ENCODE measurements around the gene CCL20. TPM values are rescaled to one million over a fixed set of nuclear protein-coding genes. Genes with fewer than 3 reads are reported as not detected.

CCL20 gene
- polyA plus RNA-seq, 1 donor from 2014 or later = not detected

GRCh38 chr2:227817336-227817735 lies 3.7 kb downstream of the CCL20 start:
- Histone ChIP-seq H3F3A (ENCODE audit: insufficient read depth, low read length, poor library complexity, severe bottlenecking) (no peaks in the 10 kb centered on the region), H3K4me3 (ENCODE audit: low read length) (no peak overlapping the region), H3K9me3 (ENCODE audit: low read length) (no peaks in the 10 kb centered on the region), H2AFZ (ENCODE audit: low read depth, low read length) (no peak overlapping the region), H3K27ac (ENCODE audit: low read length) (no peak overlapping the region), H3K36me3 (ENCODE audit: insufficient read depth, low read length) (no peaks in the 10 kb centered on the region), H3K9ac (ENCODE audit: low read length) (no peak overlapping the region), H3K79me2 (replicated peaks; ENCODE audit: insufficient read depth, low read length) (no peaks in the 10 kb centered on the region), H4K20me1 (ENCODE audit: insufficient read depth) (no peaks in the 10 kb centered on the region), H3K27me3 (ENCODE audit: insufficient read depth, low read depth, low read length) (no peaks in the 10 kb centered on the region), H3K9me2 (ENCODE audit: insufficient read depth, low read length) (no peaks in the 10 kb centered on the region), H3K4me2 (ENCODE audit: low read length) (no peak overlapping the region)
- TF ChIP-seq EZH2 (IDR thresholded peaks at IDR 0.05; ENCODE audit: borderline replicate concordance, insufficient read depth, low read length, poor library complexity, severe bottlenecking) (no peak), SMC3 (conservative IDR thresholded peaks at IDR 0.05; ENCODE audit: poor library complexity) (no peak), RAD21 (conservative IDR thresholded peaks at IDR 0.05) (no peak), EP300 (conservative IDR thresholded peaks at IDR 0.05; ENCODE audit: poor library complexity, severe bottlenecking) (no peak), REST (IDR thresholded peaks at IDR 0.05; ENCODE audit: borderline replicate concordance) (no peak), MXI1 (conservative IDR thresholded peaks at IDR 0.05; ENCODE audit: poor library complexity, severe bottlenecking) (no peak), POLR2AphosphoS5 (IDR thresholded peaks at IDR 0.05) (no peak), CTCF (IDR thresholded peaks at IDR 0.05; ENCODE audit: poor library complexity, severe bottlenecking) (no peak), TAF1 (IDR thresholded peaks at IDR 0.05; ENCODE audit: low read depth) (no peak)

GRCh38 chr2:227817850-227818674 lies 4.4 kb downstream of the CCL20 start:
- Histone ChIP-seq H3K9ac (ENCODE audit: low read length) (no peak overlapping the region), H3K9me3 (ENCODE audit: low read length) (no peaks in the 10 kb centered on the region), H3K79me2 (replicated peaks; ENCODE audit: insufficient read depth, low read length) (no peaks in the 10 kb centered on the region), H2AFZ (ENCODE audit: low read depth, low read length) (no peak overlapping the region), H3K27me3 (ENCODE audit: insufficient read depth, low read depth, low read length) (no peaks in the 10 kb centered on the region), H3K27ac (ENCODE audit: low read length) (no peak overlapping the region), H3K4me2 (ENCODE audit: low read length) (no peak overlapping the region), H3F3A (ENCODE audit: insufficient read depth, low read length, poor library complexity, severe bottlenecking) (no peaks in the 10 kb centered on the region), H4K20me1 (ENCODE audit: insufficient read depth) (no peaks in the 10 kb centered on the region), H3K36me3 (ENCODE audit: insufficient read depth, low read length) (no peaks in the 10 kb centered on the region), H3K4me3 (ENCODE audit: low read length) (no peak overlapping the region), H3K9me2 (ENCODE audit: insufficient read depth, low read length) (no peaks in the 10 kb centered on the region)
- TF ChIP-seq REST (IDR thresholded peaks at IDR 0.05; ENCODE audit: borderline replicate concordance) (no peak), MXI1 (conservative IDR thresholded peaks at IDR 0.05; ENCODE audit: poor library complexity, severe bottlenecking) (no peak), SMC3 (conservative IDR thresholded peaks at IDR 0.05; ENCODE audit: poor library complexity) (no peak), POLR2AphosphoS5 (IDR thresholded peaks at IDR 0.05) (no peak), EP300 (conservative IDR thresholded peaks at IDR 0.05; ENCODE audit: poor library complexity, severe bottlenecking) (no peak), EZH2 (IDR thresholded peaks at IDR 0.05; ENCODE audit: borderline replicate concordance, insufficient read depth, low read length, poor library complexity, severe bottlenecking) (no peak), RAD21 (conservative IDR thresholded peaks at IDR 0.05) (no peak), CTCF (IDR thresholded peaks at IDR 0.05; ENCODE audit: poor library complexity, severe bottlenecking) (no peak), TAF1 (IDR thresholded peaks at IDR 0.05; ENCODE audit: low read depth) (no peak)
